Glomerular visceral epithelial cell (primary cell): ENCODE measurements around the gene DLG2.
"Not testable (repeated sequence)": the region's sequence is repeated elsewhere in the genome, so short reads cannot be mapped to it uniquely, and the experiment has no call there.

Experiments used
- DNase-seq: peaks from one replicate; pipeline ENCODE4 v3.0.0-alpha.2; 2016; ENCODE audit errors: extremely low spot score

The DLG2 gene

DNA sequence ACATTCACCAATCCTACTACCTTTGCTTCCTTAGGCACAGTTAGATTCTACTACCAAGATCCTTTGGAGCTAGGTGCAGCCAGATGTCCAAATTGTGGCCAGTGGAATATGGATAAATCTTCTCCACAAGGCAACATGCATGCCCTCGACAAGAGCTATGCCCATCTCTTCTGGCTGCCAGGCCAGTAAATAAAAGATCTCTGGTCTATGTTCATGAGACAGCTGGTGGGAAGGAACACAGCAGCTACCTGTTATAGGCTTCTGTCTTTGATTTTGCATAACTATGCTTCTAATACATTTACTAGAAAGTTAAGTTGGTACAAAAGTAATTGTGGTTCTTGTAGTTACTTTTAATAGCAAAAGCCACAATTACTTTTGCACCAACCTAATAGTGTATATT is 182.7 kb downstream of the DLG2 start:
- no peak for DNase-seq

DNA sequence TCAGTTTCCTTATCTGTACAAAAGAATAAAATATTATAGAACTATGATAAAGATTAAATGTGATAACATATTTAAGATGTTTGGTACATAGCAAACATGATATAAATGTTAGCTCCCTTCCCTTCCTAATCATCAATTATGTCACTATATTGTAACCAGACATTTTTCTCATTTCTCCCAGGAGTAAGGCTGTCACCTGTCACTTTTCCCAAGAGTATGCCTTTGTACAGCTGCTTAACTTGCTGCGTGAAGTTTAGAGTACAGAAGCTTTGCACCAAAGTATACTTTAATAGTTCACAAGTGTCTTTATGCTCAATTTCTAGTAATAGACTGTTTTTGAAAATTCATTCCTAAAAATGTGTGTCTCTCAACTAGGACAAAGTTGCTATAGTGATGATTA is 186.9 kb downstream of the DLG2 start:
- DNase-seq = no peak

DNA sequence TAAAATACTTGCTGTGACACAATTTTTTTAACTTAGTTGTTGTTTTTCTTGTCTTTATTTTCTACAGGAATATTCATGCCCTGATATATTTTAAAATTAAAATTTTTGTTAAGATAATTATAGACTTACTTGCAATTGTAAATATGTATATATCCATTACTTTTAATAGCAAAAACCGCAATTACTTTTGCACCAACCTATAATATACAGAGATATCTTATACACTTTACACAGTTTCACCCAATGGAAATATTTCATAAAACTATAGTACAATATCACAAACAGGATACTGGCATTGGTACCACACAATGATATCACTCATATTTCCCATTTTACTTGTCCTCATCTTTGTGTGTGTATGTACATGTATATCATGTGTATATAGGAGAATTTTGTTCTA is 188.8 kb downstream of the DLG2 start:
- DNase-seq = no peak

DNA sequence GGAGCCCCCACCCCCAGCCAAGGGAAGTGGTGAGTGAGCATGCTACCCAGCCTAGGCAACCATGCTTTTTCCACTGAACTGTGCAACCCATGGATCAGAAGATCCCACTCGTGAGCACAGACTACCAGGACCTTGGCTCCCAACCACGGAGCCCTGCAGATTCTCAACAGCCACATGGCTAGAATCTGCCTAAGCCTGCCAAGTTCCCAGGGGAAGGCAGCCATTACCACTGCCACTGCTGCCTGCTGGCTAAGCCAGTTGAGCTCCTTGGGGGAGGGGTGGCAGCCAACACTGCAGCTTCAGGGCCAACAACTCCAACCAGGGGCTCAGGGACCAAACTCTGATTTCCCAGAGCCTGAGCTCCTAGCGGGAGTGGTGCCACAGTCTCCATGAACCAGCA is 195.8 kb downstream of the DLG2 start:
- DNase-seq = no peak

DNA sequence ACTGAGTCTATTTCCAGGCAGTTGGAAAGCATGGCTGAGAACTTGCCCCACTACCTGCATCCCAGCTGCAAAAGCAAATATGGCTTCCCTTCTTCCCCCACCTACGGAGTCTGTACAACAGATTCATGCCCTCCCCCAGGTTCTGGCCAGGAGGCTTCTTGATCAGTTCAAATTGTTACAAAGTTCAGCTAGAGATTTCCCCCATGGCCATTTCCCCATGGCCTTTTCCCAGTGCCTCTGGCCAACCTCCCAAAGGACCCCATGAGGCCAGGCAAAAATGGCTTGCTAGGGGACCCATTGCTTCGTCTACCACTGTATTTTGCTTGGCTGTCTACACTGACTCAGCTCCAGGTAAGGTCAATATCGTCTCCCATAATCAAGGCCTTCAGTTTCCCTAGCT is 203.3 kb downstream of the DLG2 start:
- no peak for DNase-seq

GRCh38 chr11:85423316-85423715 is 203.8 kb downstream of the DLG2 start:
- no peak for DNase-seq

- no peak for DNase-seq
Measured at GRCh38 chr11:85414175-85414574, 213.0 kb downstream of the DLG2 start.

GRCh38 chr11:85407648-85408047 is 219.5 kb downstream of the DLG2 start:
- DNase-seq = no peak

GRCh38 chr11:85406841-85407240 is 220.3 kb downstream of the DLG2 start:
- DNase-seq = no peak

DNA sequence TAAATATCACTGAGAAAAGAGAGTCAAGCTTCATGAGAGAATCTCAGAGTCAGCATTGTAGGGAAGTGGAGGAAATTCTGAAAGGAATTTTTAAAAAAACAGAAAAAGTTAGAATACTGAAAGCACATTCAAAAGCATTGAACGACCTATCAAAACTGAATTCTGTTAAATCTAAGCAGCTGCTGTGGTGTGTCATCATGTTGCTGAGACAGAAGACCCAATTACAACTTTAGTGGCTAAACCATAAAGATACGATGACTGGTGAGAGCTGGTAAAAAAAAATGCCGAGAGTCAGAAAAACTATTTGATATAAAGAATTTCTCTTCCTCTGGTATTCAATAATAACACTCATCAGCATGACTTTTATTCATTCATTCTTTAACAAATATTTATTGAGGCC is 220.8 kb downstream of the DLG2 start:
- no peak for DNase-seq

- not testable (repeated sequence) for DNase-seq
Measured at GRCh38 chr11:85395515-85396055, 231.6 kb downstream of the DLG2 start.

- no peak for DNase-seq
Measured at GRCh38 chr11:85394283-85394682, 232.9 kb downstream of the DLG2 start.

DNA sequence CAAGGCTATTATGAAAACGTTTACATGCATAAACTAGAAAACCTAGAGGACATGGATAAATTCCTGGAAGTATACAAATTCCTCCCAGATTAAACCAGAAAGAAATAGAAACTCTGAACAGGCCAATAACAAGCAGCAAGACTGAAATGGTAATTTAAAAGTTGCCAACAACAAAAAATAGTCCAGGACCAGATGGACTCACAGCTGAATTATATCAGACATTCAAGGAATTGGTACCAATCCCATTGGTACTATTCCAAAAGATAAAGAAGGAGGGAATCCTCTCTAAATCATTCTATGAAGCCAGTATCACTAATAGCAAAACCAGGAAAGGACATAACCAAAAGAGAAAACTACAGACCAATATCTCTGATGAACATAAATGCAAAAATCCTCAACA is 236.0 kb downstream of the DLG2 start:
- no peak for DNase-seq

DNA sequence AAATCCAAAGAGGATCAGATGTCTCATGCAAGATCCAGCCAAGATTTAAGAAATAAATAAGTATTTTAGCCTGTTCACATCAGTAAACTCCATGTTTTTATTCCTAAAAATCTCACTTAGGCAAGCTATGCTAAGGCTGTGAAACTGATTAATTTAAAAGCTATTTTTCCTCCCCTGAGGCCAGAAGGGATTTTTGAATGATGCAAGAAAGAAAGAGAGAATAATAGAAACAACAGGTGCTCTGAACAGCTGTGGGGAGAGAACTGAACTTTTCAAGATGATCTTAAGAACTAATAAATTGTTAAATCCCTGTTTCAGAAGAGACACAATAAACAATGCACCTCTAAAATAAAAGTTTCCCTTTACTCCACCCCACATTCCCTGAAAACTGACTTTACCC is 241.6 kb downstream of the DLG2 start:
- DNase-seq = no peak

GRCh38 chr11:85385111-85385510 is 242.0 kb downstream of the DLG2 start:
- DNase-seq = no peak

GRCh38 chr11:85379066-85379465 is 248.1 kb downstream of the DLG2 start:
- no peak for DNase-seq

DNA sequence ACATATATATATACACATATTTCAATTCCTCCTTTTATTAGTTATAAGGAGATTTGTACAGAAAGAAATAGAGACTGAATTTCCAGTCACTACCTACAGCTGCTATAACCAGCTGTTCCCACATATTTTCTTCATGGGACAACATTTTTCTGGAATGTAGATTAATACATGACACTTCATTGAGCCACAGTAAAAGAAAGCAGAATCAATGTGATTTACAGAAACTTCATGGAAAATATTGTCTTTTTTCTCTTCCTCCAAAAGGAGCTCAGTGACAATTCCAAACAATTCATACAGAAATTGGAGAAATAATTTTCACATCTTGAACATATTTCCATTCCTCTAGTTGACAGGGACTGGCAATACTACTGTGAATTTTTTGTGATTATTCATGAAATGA is 249.2 kb downstream of the DLG2 start:
- no peak for DNase-seq

DNA sequence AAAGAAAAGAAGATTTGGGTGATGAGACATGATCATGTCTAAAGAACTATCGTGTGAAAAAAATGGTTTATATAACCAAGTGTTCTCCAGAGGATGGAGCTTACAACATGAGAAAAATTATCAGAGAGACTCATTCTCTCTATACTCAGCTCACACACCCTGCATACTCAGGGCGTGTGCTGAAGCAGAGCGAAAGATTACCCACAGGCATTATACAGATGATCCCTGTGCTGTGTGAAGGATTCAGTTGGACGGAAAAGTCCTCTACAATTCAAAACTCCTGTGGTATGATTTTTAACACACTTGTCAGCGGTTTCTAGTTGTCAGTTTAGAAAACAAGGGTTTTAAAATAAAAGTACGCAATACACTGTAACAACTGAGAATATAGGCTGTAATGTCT is 267.3 kb downstream of the DLG2 start:
- no peak for DNase-seq

GRCh38 chr11:85355921-85356320 is 271.2 kb downstream of the DLG2 start:
- DNase-seq = no peak

DNA sequence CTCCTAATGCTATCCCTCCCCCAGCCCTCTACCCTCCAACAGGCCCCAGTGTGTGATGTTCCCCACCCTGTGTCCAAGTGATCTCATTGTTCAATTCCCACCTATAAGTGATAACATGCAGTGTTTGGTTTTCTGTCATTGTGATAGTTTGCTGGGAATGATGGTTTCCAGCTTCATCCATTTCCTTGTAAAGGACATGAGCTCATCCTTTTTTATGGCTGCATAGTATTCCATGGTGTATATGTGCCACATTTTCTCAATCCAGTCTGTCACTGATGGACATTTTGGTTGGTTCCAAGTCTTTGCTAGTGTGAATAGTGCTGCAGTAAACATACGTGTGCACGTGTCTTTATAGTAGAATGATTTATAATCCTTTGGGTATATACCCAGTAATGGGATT is 277.6 kb downstream of the DLG2 start:
- not testable (repeated sequence) for DNase-seq

GRCh38 chr11:85348945-85349344 is 278.2 kb downstream of the DLG2 start:
- no peak for DNase-seq

- DNase-seq = no peak
Measured at GRCh38 chr11:85347291-85347690, 279.9 kb downstream of the DLG2 start.

DNA sequence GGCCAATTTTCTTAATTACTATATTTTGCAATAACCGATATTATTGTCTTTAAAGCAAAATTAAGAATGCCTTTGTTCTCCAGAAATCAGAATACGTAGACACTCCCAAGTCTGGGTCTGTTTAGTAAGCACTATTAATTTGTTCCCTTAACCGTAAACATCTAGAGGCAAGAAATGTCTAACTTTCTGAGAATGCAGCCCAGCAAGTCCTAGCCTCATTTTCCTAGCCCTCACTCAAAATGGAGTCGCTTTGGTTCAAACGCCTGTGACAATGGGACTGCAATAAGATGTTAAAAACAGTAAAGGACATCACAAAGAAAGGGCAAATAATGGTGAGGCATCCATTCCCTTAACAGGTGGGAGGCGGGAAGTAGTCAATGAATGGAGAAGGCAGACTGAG is 280.7 kb downstream of the DLG2 start:
- no peak for DNase-seq

DNA sequence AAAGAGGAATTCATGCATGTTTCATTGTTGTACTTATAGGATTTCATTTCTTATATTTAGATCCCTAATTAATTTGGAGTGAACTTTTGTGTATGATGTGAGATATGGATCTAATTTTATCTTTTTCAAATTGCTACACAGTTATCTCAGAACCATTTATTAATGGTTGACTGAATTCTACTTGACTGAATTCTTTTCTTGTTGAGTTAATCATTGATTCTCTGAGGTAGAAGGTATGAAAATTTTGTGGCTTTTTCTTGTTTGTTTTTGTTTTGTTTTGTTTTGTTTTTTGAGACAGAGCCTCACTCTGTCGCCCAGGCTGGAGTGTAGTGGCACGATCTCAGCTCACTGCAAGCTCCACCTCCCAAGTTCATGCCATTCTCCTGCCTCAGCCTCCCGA is 286.3 kb downstream of the DLG2 start:
- DNase-seq = not testable (repeated sequence)

- DNase-seq = no peak
Measured at GRCh38 chr11:85318573-85318972, 308.6 kb downstream of the DLG2 start.
